Erythroblast (primary cell): ENCODE results near the gene NLN.

Experiments used
- GATA1 ChIP-seq: IDR thresholded peaks from 2 replicates; pipeline ENCODE4 v1.6.1; 2011; ENCODE audit warnings: low read depth, mild to moderate bottlenecking, control low read depth, low read length, moderate library complexity
- POLR2A ChIP-seq: IDR thresholded peaks from 2 replicates; pipeline ENCODE4 v1.6.1; 2011; ENCODE audit warnings: mild to moderate bottlenecking, low read length

- no peak for TF ChIP-seq POLR2A
- no peak for TF ChIP-seq GATA1
Measured at GRCh38 chr5:65811885-65812284, 89.9 kb downstream of the NLN start.
